ACHN (cell line): ENCODE data around the gene BOK.
A peak's percentile ranks its signal among the peaks of the same experiment; 100 is the strongest.
"Not testable (repeated sequence)": the region's sequence is repeated elsewhere in the genome, so short reads cannot be mapped to it uniquely, and the experiment has no call there.

ENCODE experiments used
- DNase-seq: peaks from one replicate; pipeline ENCODE4 v3.0.0-alpha.2; 2015
- in situ Hi-C: cut with HindIII; loops from 2 replicates; pipeline ENCODE4 v1.10.0; 2017; ENCODE audit warnings: low sequenced_read_pairs, low pct_ligation_motif_present, low pct_unique_long_range_greater_than_20kb

Gene BOK, protein sequence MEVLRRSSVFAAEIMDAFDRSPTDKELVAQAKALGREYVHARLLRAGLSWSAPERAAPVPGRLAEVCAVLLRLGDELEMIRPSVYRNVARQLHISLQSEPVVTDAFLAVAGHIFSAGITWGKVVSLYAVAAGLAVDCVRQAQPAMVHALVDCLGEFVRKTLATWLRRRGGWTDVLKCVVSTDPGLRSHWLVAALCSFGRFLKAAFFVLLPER

GRCh38 chr2:241558532-241559322 is at the start of gene BOK:
Gene BOK (plus strand): TSS chr2:241558745. CDS start chr2:241559484, 739 bp downstream.
- peak; percentile 88 for DNase-seq
- in situ Hi-C loops, result no loop called here

- in situ Hi-C loops, result no loop called here
- no peak for DNase-seq
These were observed 49.3 kb upstream of the BOK start for GRCh38 chr2:241509155-241509784.

- in situ Hi-C loops, result no loop called here
- no peak for DNase-seq
These were observed 47.3 kb upstream of the BOK start for GRCh38 chr2:241511091-241511741.

DNA sequence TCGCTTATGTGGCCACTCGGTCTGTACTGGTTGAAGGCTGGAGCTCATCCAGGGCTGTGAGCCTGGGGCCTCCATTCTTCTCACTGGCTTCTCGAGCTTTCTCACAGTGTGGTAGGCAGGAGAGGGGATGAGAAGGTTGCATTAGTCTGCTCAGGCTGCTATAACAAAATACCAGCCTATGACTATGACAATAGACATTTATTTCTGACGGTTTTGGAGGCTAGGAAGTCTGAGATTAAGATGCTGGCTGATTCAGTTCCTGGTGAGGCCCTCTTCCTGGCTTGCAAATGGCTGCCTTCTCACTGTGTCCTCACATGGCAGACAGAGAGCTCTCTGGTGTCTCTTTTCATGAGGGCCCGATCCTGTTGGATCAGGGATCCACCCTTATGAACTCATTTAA is 44.0 kb upstream of the BOK start:
- DNase-seq, result no peak
- in situ Hi-C loops, result no loop called here

- in situ Hi-C loops, result no loop called here
- no peak for DNase-seq
These were observed 43.4 kb upstream of the BOK start for GRCh38 chr2:241514986-241515737.

- no peak for DNase-seq
- in situ Hi-C loops, result no loop called here
These were observed 42.0 kb upstream of the BOK start for GRCh38 chr2:241516520-241516965.

DNA sequence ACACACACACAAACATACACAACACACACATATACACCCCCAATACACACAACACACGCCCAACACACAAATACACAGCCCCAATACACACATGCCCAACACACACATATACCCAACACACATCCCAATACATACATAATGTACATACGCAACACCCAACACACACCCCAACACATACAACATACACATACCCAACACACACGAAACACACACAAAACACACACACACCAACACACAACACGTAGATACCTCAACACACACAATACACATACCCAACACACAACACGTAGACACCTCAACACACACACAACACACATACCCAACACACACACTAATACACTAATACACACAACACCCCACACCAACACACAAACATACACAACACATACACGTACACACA is 41.2 kb upstream of the BOK start:
- no peak for DNase-seq

GRCh38 chr2:241519669-241520068 is 38.9 kb upstream of the BOK start:
- DNase-seq, result no peak

More for the DNA sequence above, 41.2 kb upstream of the BOK start:
- in situ Hi-C loops, result no loop called here

DNA sequence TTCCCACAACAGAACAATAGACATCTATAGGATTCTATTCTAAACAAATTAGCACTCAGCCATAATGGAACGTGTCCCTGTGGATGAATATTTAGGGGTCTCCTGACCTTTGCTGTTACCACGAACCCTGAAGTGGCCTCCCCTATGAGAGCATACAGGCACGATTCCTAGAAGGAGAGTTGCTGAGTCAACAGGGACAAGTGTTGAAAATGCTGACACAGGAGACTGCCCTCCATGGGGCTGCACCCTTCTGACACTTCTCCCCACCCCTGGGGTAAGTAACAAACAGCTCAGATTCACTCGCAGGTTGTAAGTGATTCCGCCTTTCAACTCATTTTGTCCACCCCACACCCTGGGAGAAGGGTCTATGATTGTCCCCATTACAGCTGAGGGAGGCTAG is 36.1 kb upstream of the BOK start:
- DNase-seq, result no peak
- in situ Hi-C loops, result no loop called here

More at GRCh38 chr2:241519669-241520068, 38.9 kb upstream of the BOK start:
- in situ Hi-C loops, result no loop called here

DNA sequence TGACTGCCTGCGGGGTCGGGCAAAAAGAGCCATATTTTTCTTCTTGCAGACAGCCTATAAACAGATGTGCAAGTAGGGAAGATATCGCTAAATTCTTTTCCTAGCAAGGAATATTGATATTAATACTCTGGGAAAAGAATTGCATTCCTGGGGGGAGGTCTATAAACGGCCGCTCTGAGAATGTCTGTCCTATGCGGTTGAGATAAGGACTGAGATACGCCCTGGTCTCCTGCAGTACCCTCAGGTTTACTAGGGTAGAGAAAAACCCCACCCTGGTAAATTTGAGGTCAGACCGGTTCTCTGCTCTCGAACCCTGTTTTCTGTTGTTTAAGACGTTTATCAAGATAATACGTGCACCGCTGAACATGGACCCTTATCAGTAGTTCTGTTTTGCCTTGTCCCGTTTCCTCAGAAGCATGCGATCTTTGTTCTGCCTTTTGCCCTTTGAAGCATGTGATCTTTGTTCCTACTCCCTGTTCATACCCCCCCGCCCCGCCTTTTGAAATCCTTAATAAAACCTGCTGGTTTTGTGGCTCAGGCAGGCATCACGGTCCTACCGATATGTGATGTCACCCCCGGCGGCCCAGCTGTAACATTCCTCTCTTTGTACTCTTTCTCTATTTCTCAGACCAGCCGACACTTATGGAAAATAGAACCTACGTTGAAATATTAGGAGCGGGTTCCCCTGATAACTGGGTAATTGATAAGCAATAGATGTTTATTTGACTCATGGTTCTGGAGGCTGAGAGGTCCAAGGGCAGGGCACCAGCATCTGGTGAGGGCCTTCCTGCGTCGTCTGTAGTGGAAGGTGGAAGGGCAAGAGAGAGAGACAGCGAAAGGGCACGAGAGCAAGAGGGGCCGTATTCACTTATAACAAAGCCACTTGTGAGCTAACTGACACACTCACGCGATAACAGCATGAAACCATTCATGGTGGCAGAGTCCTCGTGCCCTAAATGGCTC is 32.4 kb upstream of the BOK start:
- in situ Hi-C loops, DNase-seq: not testable (repeated sequence)

DNA sequence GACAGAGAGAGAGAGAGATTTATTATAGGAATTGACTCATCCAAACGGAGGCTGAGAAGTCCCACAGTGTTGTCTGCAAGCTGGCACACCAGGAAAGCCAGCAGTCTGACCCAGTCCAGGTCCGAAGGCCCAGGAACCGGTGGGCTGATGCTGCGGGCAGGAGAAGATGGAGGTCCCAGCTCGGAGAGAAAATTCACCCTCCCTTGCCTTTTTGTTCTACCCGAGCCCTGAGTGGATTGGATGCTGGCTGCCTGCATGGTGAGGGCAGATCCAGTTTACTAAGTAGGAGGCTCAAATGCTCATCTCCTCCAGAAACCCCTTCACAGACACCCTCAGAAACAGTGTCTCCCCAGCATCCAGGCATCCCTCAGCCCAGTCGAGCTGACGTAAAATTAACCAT is 28.0 kb upstream of the BOK start:
- in situ Hi-C loops, result no loop called here
- no peak for DNase-seq

- no peak for DNase-seq
- in situ Hi-C loops, result no loop called here
These were observed 27.3 kb upstream of the BOK start for GRCh38 chr2:241531161-241531722.

- in situ Hi-C loops, result no loop called here
- no peak for DNase-seq
These were observed 26.4 kb upstream of the BOK start for GRCh38 chr2:241532168-241532567.

DNA sequence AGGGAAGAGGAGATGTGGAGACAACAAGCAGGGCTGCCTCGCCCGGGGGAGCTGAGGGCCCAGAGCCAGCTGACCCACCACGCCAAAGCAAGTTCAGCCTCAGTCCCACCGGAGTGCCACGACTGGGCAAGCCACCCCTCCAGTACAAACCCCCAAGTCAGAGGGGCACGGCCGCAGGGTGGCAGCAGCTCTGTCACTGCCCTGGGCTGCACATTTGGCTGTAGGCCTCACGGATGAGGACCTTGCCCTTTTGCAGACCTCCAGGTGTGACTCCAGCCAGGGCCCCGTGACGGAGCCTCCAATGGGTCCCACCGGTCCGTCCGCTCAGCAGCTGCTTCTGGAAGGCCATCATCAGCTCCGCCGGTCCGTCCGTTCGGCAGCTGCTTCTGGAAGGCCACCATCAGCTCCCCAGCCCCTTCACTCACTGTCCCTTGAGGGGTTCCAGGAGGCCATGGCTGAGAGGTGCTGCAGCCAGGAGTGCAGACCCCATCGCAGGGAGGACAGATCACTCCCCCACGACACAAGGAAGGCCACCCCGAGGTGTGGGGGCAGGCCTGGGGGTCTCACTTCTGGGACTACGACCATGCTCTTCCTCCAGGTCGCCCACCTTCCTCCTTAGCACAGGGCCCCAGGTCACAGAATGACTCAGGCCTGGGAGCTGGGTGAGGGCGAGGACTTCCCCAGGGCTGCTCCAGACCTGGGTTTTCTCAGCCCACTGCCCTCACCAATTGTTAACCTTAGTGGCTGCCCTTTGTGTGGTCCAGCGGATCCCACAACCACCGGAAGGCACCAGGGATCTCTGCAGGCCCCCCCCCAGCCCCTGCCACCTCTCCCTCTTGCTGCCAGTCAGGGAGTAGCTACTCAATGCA is 25.6 kb upstream of the BOK start:
- no peak for DNase-seq
- in situ Hi-C loops, result no loop called here

DNA sequence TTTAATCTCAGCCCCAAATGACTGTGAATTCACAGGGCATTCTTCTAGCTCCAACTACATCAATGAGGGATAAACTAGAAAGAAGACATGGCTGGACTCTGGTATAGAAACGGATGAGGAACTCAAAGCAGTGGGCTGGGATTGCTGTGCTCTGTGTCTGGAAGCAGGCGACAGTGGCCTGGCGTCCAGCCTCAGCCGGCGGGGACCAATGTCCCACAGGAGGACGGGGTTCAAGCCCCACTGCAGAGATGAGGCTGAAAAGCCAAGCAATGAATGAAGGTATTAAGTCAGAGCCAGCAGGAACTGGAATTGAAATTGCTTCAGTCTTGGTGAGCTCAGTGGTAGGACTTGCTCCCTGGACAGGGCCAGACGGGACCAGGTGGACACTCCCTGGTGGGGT is 24.3 kb upstream of the BOK start:
- in situ Hi-C loops, result no loop called here
- no peak for DNase-seq

DNA sequence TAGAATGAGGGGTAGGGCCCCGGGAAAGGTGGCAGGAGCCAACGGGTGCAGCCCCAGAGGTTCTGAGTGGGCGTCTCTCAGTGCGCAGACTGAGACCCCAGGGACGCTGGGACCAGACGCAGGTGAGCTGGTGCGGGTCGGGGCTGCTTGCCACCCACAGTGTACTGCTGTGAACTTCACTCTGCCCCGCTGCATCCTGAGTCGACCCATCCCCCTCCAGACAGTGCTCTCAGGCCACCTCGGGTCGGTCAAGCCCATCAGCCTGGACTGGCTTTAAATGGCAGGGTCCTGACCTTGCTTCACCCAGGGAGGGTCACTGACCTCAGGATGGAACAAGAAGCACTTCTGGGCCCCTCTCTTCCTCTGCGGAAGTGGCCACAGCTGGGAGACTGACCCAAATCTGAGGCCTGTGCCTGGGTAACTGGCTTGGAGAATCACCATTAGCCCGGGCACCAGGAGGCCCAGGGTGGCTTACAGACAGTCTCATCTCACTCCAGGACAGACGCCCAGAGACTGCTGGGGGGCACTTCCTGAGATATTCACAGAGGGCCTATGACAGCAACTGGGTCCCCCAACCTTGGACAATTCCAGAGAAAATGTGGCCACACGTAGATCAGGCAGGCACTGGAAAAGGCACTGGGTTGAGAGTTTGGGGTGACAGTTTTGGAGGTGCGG is 23.7 kb upstream of the BOK start:
- DNase-seq, result no peak
- in situ Hi-C loops, result no loop called here
